GM18861 (cell line): Measurements from ENCODE around the gene ZNF594.
"Not testable (repeated sequence)": the region's sequence is repeated elsewhere in the genome, so short reads cannot be mapped to it uniquely, and the experiment has no call there.

Experiments used
- ATAC-seq: cut with Tn5 transposase; IDR thresholded peaks from one replicate; pipeline ENCODE4 v1.9.1; 2021; ENCODE audit not compliant: unreplicated experiment

Gene ZNF594

DNA sequence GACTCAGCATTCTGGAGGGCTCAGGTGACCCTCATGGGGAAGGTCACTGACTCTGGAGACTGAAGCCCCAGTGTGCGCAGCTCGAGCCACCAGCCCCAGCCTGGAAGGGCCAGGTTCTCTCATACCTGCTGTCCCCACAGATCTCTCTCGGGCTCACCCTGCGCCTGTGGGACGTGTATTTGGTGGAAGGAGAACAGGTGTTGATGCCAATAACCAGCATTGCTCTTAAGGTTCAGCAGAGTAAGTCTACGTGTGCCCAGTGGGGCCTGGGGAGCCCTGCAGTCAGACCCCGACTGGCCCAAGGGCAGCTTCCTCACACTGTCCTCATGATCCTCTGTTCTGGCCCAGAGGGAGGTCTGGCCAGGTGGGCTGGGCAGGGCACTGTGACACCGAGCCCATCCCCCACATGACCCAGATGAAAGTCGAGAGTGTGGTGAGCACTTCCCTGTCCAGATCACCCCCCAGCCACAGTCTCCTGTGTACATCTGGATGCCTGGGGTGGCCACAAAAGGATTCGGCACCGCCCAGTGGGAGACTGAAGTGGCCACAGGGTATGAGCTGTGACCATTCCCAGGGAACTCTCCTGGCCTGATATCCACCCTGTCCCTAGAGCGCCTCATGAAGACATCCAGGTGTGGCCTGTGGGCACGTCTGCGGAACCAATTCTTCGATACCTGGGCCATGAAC lies 54.0 kb downstream of the ZNF594 start:
- ATAC-seq = not testable (repeated sequence)

DNA sequence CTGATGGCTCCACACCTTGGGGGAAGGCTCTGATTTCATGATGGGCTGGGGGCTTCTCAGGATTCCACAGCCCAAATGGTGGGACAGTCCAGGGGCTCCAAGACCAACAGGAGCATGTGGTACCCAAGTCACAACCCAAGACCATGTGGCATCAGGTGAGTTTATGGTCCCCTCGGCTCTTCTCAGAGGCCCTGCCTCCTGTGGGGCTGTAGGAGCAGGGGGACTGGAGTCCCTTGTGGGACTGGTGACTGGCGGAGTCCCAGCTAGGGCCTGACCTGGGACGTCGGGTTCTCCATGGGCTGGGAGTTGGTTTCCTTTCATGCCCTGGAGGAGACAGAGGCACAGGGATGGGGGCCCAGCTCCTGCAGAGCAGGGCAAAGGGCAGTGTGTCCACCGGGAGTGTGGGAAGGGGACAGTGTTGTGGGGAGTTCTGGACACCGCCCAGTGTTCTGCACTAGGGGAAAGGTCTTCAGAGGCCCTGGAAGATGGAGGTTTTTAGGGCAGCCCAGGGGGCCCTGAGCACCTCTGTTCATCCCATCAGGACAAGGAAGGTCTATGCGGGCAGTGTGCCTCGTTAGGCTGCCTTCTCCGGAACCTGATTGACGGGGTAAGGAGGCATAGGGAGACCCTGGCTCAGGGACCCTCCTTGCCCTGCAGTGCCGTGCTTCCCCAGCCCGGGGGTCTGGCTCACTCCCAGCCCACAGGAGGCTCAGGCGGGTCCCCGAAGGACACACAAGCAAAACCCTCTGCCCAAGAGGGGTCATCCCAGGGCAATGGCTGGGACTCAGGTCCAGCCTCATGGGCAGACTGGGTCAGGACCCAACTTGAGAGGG lies 54.9 kb downstream of the ZNF594 start:
- not testable (repeated sequence) for ATAC-seq

DNA sequence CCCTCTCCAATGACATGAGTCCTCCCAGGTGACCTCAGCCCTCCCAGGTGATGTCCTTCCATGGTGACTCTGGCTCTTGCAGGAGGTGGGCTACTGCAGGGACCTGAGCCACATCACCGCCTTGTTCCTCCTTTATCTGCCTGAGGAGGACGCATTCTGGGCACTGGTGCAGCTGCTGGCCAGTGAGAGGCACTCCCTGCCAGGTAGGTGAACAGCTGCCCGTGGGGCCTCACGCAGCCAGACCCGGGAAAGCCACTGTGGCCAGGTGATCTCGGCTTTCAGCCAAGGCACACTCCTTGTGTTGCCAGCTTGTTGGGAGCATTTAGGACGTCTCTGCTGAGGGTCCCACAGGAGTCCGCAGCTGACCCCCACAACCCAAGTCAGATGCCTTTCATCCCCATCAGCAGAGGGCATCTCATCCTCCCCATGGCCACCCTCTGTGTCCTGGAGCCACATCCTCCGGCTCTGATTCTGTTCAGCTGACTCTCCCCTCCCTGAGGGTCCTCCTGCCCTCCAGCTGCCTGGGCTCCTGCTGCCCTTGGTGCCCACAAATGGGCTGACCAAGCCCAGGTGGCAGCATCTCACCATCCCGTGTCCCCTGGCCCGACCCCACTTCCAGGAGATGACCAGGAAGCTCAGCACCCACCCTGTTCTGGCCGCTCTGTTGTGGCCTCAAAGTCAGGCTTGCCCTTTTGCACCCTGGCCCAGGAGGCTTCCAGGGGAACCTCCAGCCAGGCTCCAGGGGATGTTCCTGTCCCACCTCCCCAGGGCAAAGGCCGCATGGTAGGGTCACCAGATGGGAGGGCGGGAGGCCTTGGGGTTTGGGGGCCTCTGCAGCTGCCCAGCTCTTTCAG lies 55.7 kb downstream of the ZNF594 start:
- no peak for ATAC-seq

DNA sequence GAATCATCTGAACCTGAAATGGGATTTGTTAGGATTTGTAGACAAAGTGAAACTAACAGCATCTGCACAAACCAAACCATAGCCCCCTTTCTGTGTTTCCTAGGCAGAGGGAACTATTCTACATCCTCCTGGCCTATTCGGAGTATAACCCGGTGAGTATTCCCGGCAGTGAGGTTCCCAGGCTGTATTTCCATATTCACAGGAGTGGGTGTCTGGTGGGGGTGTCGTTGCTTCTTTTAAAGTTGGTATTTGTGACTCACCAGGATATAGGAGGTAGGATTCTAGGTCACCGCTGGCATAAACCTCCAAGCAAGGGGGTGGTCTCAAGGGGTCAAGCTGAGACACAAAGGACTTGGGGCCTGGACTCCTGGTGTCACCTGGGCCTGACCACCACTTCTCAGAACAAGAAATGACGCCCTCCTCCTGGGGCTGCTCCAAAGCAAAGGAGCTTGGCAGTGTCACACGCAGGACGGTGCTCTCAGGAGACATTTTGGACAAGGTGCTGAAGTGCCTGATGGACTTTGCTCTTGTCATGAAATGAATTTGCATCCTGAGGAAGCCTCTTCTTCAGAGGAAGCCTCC lies 56.4 kb downstream of the ZNF594 start:
- ATAC-seq = not testable (repeated sequence)

DNA sequence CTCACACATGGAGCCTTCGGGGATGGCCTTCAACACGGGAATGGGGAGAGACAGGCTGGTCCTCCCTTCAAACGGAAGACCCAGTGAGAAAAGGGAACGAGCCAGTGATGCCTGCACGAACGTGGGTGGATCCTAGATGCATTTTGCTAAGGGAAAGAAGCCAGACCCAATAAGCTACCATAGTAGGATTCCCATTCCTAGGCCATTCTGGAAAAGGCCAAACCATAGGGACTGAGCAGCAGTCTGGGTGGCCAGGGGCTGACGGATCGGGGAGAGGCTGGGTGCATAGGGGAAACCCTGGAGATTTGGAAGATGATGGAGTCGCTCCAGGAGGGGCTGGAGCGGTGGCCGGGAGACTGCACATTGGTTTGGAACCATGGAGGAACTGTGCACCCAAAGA lies 57.1 kb downstream of the ZNF594 start:
- not testable (repeated sequence) for ATAC-seq

DNA sequence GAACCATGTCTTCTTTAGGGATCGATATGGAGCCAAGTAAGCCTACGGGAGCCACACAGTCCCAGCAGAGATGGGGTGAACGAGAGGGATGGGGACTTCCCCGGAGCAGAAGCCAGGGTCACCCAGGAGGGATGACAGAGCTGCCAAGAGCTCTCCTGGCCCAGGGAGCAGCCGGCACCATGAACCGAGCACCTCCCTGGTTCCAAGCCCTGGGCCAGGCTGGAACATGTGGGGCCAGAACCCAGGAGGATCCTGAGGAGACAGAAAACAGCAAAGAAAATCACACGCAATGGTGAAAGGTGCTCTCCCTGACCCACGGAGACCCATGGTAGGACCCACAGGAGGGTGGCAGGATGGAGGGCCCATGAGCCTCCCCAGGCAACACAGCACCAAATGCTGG lies 57.7 kb downstream of the ZNF594 start:
- ATAC-seq = not testable (repeated sequence)

DNA sequence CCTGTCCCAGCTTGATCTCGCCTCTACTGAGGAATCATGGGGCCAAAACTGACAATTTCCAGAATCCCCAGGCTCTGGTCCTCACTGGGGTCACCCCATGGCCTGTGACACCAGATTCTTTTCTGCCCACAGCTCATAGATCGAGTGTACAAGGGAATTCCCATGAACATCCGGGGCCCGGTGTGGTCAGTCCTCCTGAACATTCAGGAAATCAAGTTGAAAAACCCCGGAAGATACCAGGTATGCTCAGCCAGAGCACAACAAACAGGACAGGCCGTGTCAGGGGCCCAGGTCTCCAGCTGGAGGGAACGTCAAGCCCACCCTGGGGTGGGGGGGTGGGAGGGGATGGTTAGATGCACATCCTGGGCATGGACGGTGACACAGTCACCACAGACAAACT lies 58.4 kb downstream of the ZNF594 start:
- ATAC-seq = no peak

DNA sequence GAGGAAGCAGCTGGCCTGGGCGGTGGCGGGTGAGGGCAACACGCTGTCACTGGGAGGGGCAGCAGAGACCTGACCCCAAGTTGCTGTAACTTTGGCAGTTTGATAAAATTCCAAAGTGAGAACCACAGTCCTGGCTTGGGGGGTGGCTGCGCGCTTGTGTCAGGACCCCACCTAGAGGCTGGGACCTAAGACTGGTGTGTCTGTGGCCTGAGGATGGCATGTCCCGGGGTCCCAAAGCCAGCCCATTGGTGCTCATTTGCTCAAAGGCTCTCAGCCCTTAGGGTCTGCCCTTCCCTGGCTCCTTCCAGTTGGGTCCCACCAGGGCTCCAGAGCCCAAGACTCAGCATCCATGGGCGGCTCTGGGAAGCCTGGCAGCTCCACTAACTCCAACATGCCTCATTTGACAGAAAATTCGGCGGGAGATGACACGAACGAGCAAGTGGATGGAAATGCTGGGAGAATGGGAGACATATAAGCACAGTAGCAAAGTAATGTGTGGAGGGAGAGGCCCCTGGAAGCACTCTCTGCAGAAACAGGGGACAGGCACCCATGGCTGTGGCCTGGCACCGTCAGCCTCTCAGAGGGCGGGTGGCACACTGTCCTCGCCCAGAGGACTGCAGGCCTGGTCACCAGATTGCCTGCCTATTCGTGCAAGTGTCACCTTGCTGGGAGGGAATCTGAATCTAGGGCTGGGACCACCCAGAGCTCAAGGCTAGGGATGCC lies 59.0 kb downstream of the ZNF594 start:
- ATAC-seq = not testable (repeated sequence)

DNA sequence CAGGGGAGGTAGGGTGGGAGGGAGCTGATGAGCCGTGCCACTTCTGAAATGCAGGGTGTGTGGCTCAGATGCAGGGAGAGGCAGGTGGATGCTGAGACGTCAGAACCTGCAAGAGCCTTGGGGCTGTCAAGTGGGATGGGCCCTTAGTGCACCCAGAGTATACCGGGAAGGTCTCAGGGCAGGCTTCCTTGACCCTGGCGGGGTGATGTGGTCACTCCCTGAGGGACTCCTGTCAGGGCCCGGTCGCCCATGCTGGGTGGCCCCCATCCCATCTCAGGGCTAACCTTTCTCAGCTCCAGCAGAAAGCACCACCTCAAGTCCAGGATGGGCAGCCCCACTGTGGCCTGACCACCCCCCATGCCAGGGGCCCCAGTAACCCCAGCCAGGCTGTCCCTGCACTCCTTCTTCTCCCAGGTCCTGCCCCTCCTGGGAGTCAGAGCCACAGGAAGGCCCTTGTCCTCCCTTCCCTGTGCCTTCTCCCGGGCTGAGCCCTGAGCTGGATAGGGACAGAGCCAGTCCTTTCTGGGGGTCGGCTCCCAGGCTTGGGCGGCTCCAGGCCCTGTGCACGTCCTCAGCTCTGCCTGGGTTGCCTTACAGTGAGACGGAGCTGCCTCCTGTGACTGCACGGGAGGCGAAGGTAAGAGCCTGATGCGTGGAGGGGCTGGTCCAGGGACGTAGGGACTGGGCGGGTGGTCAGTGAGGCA lies 59.7 kb downstream of the ZNF594 start:
- ATAC-seq = not testable (repeated sequence)

DNA sequence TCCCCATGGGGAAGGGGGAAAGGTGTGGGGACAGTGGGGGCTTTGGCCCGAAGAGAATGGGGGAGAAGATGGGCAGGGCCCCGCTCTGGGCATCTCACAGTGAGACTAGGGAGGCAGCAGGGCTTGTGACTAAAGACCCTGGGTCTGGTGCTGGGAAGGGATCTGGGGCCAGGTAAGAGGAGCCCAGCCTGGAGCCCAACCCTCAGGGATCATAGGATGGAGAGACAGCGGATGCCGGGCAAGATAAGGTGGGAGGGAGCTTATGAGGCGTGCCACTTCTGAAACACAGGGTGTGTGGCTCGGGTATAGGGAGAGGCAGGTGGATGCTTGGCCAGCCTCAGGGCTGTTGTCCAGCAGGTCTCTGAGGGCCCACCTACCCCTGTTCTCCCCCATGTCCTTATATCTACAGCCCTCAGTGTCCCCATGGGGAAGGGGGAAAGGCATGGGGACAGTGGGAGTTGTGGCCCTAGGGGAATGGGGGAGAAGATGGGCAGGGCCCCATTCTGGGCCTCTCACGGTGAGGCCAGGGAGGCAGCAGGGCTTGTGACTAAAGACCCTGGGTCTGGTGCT lies 60.4 kb downstream of the ZNF594 start:
- ATAC-seq = no peak

DNA sequence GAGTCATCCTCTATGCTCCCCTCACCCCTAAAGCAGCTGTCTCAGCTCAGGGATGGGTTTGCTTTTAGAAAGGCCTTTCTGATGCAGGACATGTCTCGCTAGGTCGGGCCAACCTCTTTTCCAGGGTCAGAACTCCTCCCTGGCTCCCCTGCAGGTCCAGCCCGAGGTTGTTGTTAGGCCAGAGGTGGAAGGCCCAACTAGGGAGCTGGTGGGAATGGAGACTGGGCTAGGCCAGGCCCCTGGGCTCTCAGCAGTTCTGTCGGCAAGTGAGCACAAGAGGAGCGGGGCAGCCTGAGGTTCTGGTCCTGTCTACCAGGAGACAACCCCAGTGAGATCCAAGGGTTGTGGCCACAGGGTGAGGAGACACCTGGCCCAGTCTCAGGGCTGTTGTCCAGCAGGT lies 61.0 kb downstream of the ZNF594 start:
- not testable (repeated sequence) for ATAC-seq

DNA sequence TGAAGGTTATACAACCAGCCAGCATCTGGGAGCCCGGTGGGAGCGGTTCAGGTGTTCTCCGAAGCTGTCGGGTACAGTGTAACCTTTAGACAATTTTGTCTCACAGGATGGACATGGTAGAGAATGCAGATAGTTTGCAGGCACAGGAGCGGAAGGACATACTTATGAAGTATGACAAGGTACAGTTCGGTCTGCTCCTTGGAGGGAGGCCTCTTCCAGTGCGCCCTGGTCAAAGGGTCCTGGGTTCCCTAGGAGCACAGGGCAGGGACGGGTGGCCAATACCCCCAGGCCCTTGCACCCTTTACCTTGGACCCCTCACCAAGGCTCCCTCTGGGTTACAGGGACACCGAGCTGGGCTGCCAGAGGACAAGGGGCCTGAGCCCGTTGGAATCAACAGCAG lies 61.4 kb downstream of the ZNF594 start:
- ATAC-seq = not testable (repeated sequence)

DNA sequence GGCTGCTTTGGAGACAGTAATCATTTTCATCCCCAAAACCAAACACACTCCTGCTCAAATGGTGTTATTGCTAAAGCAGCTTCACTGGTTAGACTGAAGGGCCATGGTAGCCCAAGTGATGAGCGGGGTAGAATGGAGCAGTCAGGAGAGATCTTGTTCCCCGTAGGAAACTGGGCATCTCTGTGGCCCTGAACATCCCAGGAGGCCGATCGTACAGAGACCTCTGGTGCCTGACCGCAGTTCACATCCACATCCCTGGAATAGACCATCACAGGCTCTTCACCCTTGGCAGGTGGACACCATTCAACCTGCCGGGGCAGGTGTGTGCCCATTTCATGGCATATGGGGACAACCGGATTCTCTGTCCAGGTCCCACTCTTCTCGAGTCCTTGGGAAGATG lies 61.9 kb downstream of the ZNF594 start:
- ATAC-seq = not testable (repeated sequence)
